ENCODE measurements around the gene AADAT.

The AADAT gene

DNA sequence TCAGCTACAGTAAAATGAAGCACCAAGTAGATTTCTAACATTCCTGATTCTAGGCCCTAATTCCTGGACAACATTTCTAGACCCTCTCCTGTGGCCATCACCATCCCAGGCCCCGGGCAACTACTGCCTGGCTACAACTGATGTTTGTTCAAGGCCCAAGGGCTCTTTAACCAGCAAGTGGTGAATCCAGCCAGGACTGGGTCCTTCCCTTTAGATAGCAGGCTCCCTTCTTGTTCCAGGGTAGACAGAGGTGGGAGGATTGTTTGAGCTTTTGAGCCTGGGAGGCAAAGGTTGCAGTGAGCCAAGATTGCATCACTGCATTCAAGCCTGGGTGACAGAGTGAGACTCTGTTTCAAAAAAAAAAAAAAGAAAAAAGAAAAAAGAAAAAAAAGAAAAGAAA lies 12.7 kb upstream of the AADAT start:
- TF ChIP-seq, protein P1, sequence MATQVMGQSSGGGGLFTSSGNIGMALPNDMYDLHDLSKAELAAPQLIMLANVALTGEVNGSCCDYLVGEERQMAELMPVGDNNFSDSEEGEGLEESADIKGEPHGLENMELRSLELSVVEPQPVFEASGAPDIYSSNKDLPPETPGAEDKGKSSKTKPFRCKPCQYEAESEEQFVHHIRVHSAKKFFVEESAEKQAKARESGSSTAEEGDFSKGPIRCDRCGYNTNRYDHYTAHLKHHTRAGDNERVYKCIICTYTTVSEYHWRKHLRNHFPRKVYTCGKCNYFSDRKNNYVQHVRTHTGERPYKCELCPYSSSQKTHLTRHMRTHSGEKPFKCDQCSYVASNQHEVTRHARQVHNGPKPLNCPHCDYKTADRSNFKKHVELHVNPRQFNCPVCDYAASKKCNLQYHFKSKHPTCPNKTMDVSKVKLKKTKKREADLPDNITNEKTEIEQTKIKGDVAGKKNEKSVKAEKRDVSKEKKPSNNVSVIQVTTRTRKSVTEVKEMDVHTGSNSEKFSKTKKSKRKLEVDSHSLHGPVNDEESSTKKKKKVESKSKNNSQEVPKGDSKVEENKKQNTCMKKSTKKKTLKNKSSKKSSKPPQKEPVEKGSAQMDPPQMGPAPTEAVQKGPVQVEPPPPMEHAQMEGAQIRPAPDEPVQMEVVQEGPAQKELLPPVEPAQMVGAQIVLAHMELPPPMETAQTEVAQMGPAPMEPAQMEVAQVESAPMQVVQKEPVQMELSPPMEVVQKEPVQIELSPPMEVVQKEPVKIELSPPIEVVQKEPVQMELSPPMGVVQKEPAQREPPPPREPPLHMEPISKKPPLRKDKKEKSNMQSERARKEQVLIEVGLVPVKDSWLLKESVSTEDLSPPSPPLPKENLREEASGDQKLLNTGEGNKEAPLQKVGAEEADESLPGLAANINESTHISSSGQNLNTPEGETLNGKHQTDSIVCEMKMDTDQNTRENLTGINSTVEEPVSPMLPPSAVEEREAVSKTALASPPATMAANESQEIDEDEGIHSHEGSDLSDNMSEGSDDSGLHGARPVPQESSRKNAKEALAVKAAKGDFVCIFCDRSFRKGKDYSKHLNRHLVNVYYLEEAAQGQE (IDR thresholded peaks at IDR 0.05; ENCODE audit: low read depth) = no peak
- TF ChIP-seq TEAD4 (IDR thresholded peaks at IDR 0.05) = no peak
- TF ChIP-seq YY1 (IDR thresholded peaks at IDR 0.05; ENCODE audit: low read depth) = no peak
- no peak for TF ChIP-seq RAD21 (IDR thresholded peaks at IDR 0.05; ENCODE audit: low read depth)
- TF ChIP-seq CREB1 (IDR thresholded peaks at IDR 0.05; ENCODE audit: low read depth) = no peak

DNA sequence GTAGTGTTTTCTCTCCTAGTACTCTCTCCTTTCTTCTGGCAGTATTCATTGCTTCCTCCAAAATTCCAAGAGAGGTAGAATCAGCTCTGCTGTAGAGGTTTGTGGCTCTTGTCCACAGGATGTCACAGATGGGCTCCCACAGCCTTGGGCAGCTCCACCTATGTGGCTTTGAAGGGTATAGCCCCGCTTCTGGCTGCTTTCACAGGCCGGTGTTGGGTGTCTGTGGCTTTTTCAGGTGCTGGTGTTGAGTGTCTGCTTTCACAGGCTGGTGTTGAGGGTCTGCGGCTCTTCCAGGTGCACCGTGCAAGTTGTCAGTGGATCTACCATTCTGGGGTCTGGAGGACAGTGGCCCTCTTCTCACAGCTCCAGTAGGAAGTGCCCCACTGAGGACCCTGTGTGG lies 7.9 kb upstream of the AADAT start:
- TF ChIP-seq FOXM1 (IDR thresholded peaks at IDR 0.05; ENCODE audit: borderline replicate concordance, low read depth) (no peak), CEBPB (IDR thresholded peaks at IDR 0.05) (no peak), EGR1 (IDR thresholded peaks at IDR 0.05) (no peak), RAD21 (IDR thresholded peaks at IDR 0.05; ENCODE audit: low read depth) (no peak), TEAD4 (IDR thresholded peaks at IDR 0.05) (no peak), TCF12 (IDR thresholded peaks at IDR 0.05; ENCODE audit: low read depth) (no peak), ZBTB7A (IDR thresholded peaks at IDR 0.05; ENCODE audit: low read depth) (no peak), YY1 (IDR thresholded peaks at IDR 0.05; ENCODE audit: low read depth) (no peak), CREB1 (IDR thresholded peaks at IDR 0.05; ENCODE audit: low read depth) (no peak), TAF1 (IDR thresholded peaks at IDR 0.05; ENCODE audit: low read depth) (no peak), EP300 (IDR thresholded peaks at IDR 0.05; ENCODE audit: borderline replicate concordance) (no peak), NFIC (IDR thresholded peaks at IDR 0.05) (no peak)
- TF ChIP-seq, protein P2, sequence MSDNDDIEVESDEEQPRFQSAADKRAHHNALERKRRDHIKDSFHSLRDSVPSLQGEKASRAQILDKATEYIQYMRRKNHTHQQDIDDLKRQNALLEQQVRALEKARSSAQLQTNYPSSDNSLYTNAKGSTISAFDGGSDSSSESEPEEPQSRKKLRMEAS (IDR thresholded peaks at IDR 0.05) = no peak
- TF ChIP-seq, protein P1 (IDR thresholded peaks at IDR 0.05; ENCODE audit: low read depth) = no peak
- TF ChIP-seq, protein P3, sequence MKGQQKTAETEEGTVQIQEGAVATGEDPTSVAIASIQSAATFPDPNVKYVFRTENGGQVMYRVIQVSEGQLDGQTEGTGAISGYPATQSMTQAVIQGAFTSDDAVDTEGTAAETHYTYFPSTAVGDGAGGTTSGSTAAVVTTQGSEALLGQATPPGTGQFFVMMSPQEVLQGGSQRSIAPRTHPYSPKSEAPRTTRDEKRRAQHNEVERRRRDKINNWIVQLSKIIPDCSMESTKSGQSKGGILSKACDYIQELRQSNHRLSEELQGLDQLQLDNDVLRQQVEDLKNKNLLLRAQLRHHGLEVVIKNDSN (IDR thresholded peaks at IDR 0.05) = no peak

DNA sequence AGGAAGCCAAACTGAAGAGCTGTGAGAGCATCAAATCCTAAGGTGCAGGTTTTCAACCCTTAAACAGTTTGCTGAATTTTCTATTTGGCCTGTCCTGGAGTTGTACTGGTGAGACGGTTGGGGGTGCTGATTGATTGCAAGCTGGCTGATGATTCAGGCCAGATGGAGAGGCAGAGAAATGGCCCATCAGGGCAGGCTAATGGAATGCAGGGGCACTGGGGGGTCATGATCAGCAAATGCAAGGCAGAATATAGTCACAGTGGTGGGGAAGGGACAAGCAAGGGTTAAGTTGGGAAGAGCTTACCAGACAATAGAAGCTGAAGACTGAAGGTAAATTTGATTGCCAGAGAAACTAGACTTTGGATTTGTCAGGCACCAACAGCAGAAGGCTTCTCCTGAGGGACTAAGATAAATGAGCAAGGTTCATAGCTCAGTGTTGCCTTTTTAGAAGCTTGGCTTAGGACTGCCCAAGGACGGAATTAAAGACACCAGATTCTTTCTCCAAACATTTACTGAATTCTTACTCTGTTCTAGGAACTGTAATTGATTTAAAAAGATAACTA lies 4.3 kb upstream of the AADAT start:
- TF ChIP-seq, protein P3 (IDR thresholded peaks at IDR 0.05) = no peak
- TF ChIP-seq YY1 (IDR thresholded peaks at IDR 0.05; ENCODE audit: low read depth) (no peak), CEBPB (IDR thresholded peaks at IDR 0.05) (no peak), ZBTB7A (IDR thresholded peaks at IDR 0.05; ENCODE audit: low read depth) (no peak)

DNA sequence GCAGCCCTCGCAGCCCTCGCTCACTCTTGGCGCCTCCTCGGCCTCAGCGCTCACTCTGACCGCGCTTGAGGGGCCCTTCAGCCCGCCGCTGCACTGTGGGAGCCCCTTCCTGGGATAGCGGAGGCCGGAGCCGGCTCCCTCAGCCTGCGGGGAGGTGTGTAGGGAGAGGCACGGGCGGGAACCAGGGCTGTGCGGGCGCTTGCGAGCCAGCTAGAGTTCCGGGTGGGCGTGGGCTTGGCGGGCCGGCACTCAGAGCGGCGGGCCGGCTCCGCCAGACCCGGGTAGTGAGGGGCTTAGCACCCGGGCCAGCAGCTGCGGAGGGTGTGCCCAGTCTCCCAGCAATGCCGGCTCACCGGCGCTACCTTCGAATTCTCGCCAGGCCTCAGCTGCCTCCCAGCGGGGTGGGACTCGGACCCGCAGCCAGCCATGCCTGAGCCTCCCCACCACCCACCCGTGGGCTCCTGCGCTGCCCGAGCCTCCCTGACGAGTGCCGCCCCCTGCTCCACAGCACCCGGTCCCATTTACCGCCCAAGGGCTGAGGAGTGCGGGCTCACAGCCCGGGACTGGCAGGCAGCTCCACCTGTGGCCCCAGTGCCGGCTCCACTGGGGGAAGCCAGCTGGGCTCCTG lies 1.4 kb upstream of the AADAT start:
- TF ChIP-seq TAF1 (IDR thresholded peaks at IDR 0.05; ENCODE audit: low read depth) (no peak), EGR1 (IDR thresholded peaks at IDR 0.05) (no peak), FOXM1 (IDR thresholded peaks at IDR 0.05; ENCODE audit: borderline replicate concordance, low read depth) (no peak), CEBPB (IDR thresholded peaks at IDR 0.05) (no peak), TEAD4 (IDR thresholded peaks at IDR 0.05) (no peak), CREB1 (IDR thresholded peaks at IDR 0.05; ENCODE audit: low read depth) (no peak)
- TF ChIP-seq, protein P1 (IDR thresholded peaks at IDR 0.05; ENCODE audit: low read depth) = no peak
- TF ChIP-seq, protein P3 (IDR thresholded peaks at IDR 0.05) = no peak
- TF ChIP-seq, protein P2 (IDR thresholded peaks at IDR 0.05) = no peak
